B cell (primary cell): ENCODE results near the gene CNKSR3. TPM values are rescaled to one million over a fixed set of nuclear protein-coding genes. Genes with fewer than 3 reads are reported as not detected.

ENCODE experiments used
- ATAC-seq: fragments of 200-7000 bp; cut with Tn5 transposase; one replicate; pipeline ENCODE4 v1.10.0; 2021; ENCODE audit warnings: low read depth, mild to moderate bottlenecking, moderate number of reproducible peaks, moderate library complexity
- CTCF ChIA-PET: fragments of 350-600 bp; sonication (Branson Sonifier 250); formaldehyde crosslinking; loops from one replicate; lab custom pipeline; 2021; ENCODE audit warnings: antibody characterized with exemption, inconsistent platforms; lab: Charles Lee
- POLR2A ChIA-PET: fragments of 350-600 bp; sonication (Branson Sonifier 250); formaldehyde crosslinking; loops from one replicate; lab custom pipeline; 2021; ENCODE audit warnings: antibody characterized with exemption; lab: Charles Lee
- DNase-seq: peaks from one replicate; pipeline ENCODE4 v3.0.0; 2013
- H2AFZ ChIP-seq: 2 replicates; pipeline ENCODE4 v1.6.1; 2012; ENCODE audit warnings: mild to moderate bottlenecking, low read depth, low read length; ENCODE audit not compliant: insufficient read depth, poor library complexity, severe bottlenecking
- H3K27ac ChIP-seq, 2 donors: 1 replicate in 1 of 2; 2 replicates in 1 of 2; pipeline ENCODE4 v1.5.1; 2012 to 2013; ENCODE audit warnings: low read length in 2 of 2, mild to moderate bottlenecking in 2 of 2, moderate library complexity in 1 of 2
- H3K27me3 ChIP-seq, 4 experiments: fragments of 200-600 bp in 1 of 4; sonication (generic) in 1 of 4; replicated peaks in 1 of 4; 1 replicate in 2 of 4; 2 replicates in 2 of 4; pipeline versions ENCODE4 v1.6.1 to v1.7.0; 2013 to 2016; ENCODE audit warnings: low read length in 3 of 4, mild to moderate bottlenecking in 2 of 4, mixed read lengths in 1 of 4, moderate library complexity in 1 of 4; ENCODE audit not compliant: insufficient read depth in 4 of 4, control insufficient read depth in 3 of 4; ENCODE audit errors: control extremely low read depth in 1 of 4
- H3K36me3 ChIP-seq, 2 experiments: replicated peaks in 1 of 2; 1 replicate in 1 of 2; 2 replicates in 1 of 2; pipeline versions ENCODE4 v1.6.1 to v1.7.1; 2013; ENCODE audit warnings: low read length in 1 of 2; ENCODE audit not compliant: insufficient read depth in 2 of 2, control insufficient read depth in 1 of 2; ENCODE audit errors: control extremely low read depth in 1 of 2, extremely low read depth in 1 of 2
- H3K4me1 ChIP-seq, 2 donors: fragments of 200-600 bp in 1 of 2; sonication (generic) in 1 of 2; 1 replicate in 1 of 2; 2 replicates in 1 of 2; pipeline versions ENCODE4 v1.5.1 to v1.6.1; 2013 to 2017; ENCODE audit warnings: low read length in 2 of 2; ENCODE audit not compliant: control insufficient read depth in 2 of 2, insufficient read depth in 2 of 2
- H3K4me2 ChIP-seq: replicated peaks from 2 replicates; pipeline ENCODE3; 2012; ENCODE audit warnings: mild to moderate bottlenecking, low read depth, low read length; ENCODE audit not compliant: poor library complexity, severe bottlenecking
- H3K4me3 ChIP-seq, 5 experiments: fragments of 200-600 bp in 1 of 5; sonication (generic) in 1 of 5; 1 replicate in 3 of 5; 2 replicates in 2 of 5; pipeline versions ENCODE4 v1.5.1 to v1.7.0; 2011 to 2016; ENCODE audit warnings: low read length in 4 of 5, mild to moderate bottlenecking in 4 of 5, low read depth in 2 of 5, control low read depth in 1 of 5, moderate library complexity in 1 of 5; ENCODE audit not compliant: insufficient read depth in 1 of 5; ENCODE audit errors: control extremely low read depth in 1 of 5, extremely low read depth in 1 of 5
- H3K79me2 ChIP-seq: fragments of 200-600 bp; sonication (generic); one replicate; pipeline ENCODE4 v1.6.0; 2016; ENCODE audit warnings: low read length; ENCODE audit not compliant: control insufficient read depth, insufficient read depth
- H3K9ac ChIP-seq: fragments of 200-600 bp; sonication (generic); 2 replicates; pipeline ENCODE4 v1.6.1; 2017; ENCODE audit warnings: mild to moderate bottlenecking, low read length, moderate library complexity
- H3K9me3 ChIP-seq, 3 donors: one replicate each; pipeline versions ENCODE4 v1.6.1 to v1.7.1; 2013; ENCODE audit warnings: low read length in 2 of 3; ENCODE audit not compliant: control insufficient read depth in 2 of 3, insufficient read depth in 1 of 3; ENCODE audit errors: control extremely low read depth in 1 of 3
- H4K20me1 ChIP-seq: 2 replicates; pipeline ENCODE4 v1.6.0; 2012; ENCODE audit warnings: mild to moderate bottlenecking, low read length; ENCODE audit not compliant: insufficient read depth, control insufficient read depth, poor library complexity, severe bottlenecking
- H3K27ac Mint-ChIP-seq: one replicate; pipeline ENCODE4 v1.8.0; 2021; ENCODE audit warnings: mixed read lengths
- H3K27me3 Mint-ChIP-seq: one replicate; pipeline ENCODE4 v1.8.0; 2021; ENCODE audit warnings: mixed read lengths
- H3K4me1 Mint-ChIP-seq: one replicate; pipeline ENCODE4 v1.8.0; 2021; ENCODE audit warnings: mixed read lengths
- H3K4me3 Mint-ChIP-seq: one replicate; pipeline ENCODE4 v1.8.0; 2021; ENCODE audit warnings: mixed read lengths
- H3K9me3 Mint-ChIP-seq: one replicate; pipeline ENCODE4 v1.8.0; 2022; ENCODE audit warnings: mixed read lengths; ENCODE audit not compliant: insufficient read depth
- CTCF ChIP-seq: fragments of 200-600 bp; IDR thresholded peaks from one replicate; pipeline ENCODE4 v1.8.0; 2022; ENCODE audit warnings: antibody characterized with exemption, mild to moderate bottlenecking
- EZH2 ChIP-seq: IDR thresholded peaks from 2 replicates; pipeline ENCODE4 v1.6.1; 2012; ENCODE audit warnings: borderline replicate concordance, low read depth, mild to moderate bottlenecking, moderate library complexity, low read length; ENCODE audit not compliant: insufficient read depth, poor library complexity, severe bottlenecking
- WGBS: methylation state at CpG from one replicate; pipeline ENCODE4 v1.1.5; 2013; ENCODE audit warnings: missing lambda C conversion rate; ENCODE audit not compliant: insufficient coverage; 5-methylcytosine and 5-hydroxymethylcytosine counted together
- intact Hi-C: fragments of 100-400 bp; cut with micrococcal nuclease; formaldehyde crosslinking; loops from one replicate; pipeline ENCODE4 v1.10.0; 2022
- polyA plus RNA-seq: library from polyadenylated mRNA; depleted of rRNA; stranded (reverse); fragments of >200 nt; gene quantifications from 2 replicates; pipeline ENCODE4 v1.2.3, GENCODE V29; 2012
- total RNA-seq, 2 donors: library from RNA; stranded (reverse); fragments of 120-200 nt in 1 of 2; gene quantifications; 1 replicate in 1 of 2; 2 replicates in 1 of 2; pipeline versions ENCODE4 v1.2.3 to v1.2.4, GENCODE V29; 2013 to 2022

Gene CNKSR3
- total and polyA plus RNA-seq, 2 donors (not counting 1 experiment from before 2014, with no cell fraction given): not detected

DNA sequence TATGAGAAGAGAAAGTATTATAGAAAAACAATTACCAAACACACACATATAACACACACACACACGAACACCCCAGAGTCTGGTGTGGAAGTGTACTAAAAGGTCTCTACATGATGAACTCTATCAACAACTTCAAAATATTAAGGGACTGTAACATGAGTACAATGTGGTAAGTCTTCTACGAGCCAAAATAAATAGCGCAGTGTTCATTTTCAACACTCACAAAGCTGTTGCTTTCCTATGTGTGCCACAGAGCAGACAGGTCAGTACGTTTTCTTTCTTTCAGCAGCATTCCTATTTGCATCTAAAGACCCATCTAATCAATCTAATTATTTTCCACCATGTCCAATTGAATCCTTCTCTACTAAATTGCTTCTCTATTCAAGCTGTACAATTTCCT is 12.1 kb upstream of the CNKSR3 start:
- TF ChIP-seq CTCF (no peak), EZH2 (no peak)
- no peaks in the 10 kb centered on the region for H3K4me1 Mint-ChIP-seq
- POLR2A ChIA-PET: no interaction called here
- Histone ChIP-seq H3K9ac (no peak overlapping the region), H4K20me1 (no peaks in the 10 kb centered on the region), H3K27ac (no peak overlapping the region), H2AFZ (no peak overlapping the region), H3K4me3 (no peak overlapping the region), H3K27me3 (peaks cover 0 to 3% (median 0%) of the 10 kb centered on the region in 4 experiments), H3K9me3 (no peaks in the 10 kb centered on the region), H3K4me1 (no peaks in the 10 kb centered on the region), H3K79me2 (no peaks in the 10 kb centered on the region), H3K4me2 (no peak overlapping the region), H3K36me3 (no peaks in the 10 kb centered on the region)
- H3K9me3 Mint-ChIP-seq: no peaks in the 10 kb centered on the region
- ATAC-seq (no peak), DNase-seq (no peak)
- CTCF ChIA-PET: no interaction called here
- intact Hi-C loops: no loop called here
- WGBS: 75% methylated on average over 1 of the region's 4 CpGs
- peaks cover 2% of the 10 kb centered on the region for H3K27me3 Mint-ChIP-seq
- H3K27ac Mint-ChIP-seq: no peak overlapping the region
- H3K4me3 Mint-ChIP-seq: no peak overlapping the region

GRCh38 chr6:154521412-154521811 is 10.9 kb upstream of the CNKSR3 start:
- no peak overlapping the region for H2AFZ ChIP-seq

More at GRCh38 chr6:154521412-154521811, 10.9 kb upstream of the CNKSR3 start:
- Mint-ChIP-seq H3K27me3 (peaks cover 2% of the 10 kb centered on the region), H3K4me3 (no peak overlapping the region), H3K27ac (no peak overlapping the region), H3K9me3 (no peaks in the 10 kb centered on the region), H3K4me1 (no peaks in the 10 kb centered on the region)
- Histone ChIP-seq H3K9ac (no peak overlapping the region), H3K27ac (no peak overlapping the region), H3K9me3 (no peaks in the 10 kb centered on the region), H4K20me1 (no peaks in the 10 kb centered on the region), H3K4me2 (no peak overlapping the region), H3K4me3 (no peak overlapping the region), H3K36me3 (no peaks in the 10 kb centered on the region), H3K27me3 (no peaks in the 10 kb centered on the region), H3K79me2 (no peaks in the 10 kb centered on the region), H3K4me1 (no peaks in the 10 kb centered on the region)
- intact Hi-C loops: no loop called here
- TF ChIP-seq CTCF (no peak), EZH2 (no peak)
- POLR2A ChIA-PET: no interaction called here
- CTCF ChIA-PET: no interaction called here
- no peak for DNase-seq
- 98% methylated on average over 5 of the region's 7 CpGs for WGBS
- ATAC-seq: no peak
